K562 (cell line): ENCODE measurements around the gene MFSD11. TPM values are rescaled to one million over a fixed set of nuclear protein-coding genes. Genes with fewer than 3 reads are reported as not detected.

Experiments used
- HMGXB4 ChIP-seq: sonication (generic); formaldehyde crosslinking; IDR thresholded peaks from 2 replicates; pipeline ENCODE4 v1.8.1; 2023; ENCODE audit warnings: mild to moderate bottlenecking, missing genetic modification reagents
- IRF1 ChIP-seq: sonication (generic); formaldehyde crosslinking; IDR thresholded peaks from 2 replicates; pipeline ENCODE4 v1.8.0; 2022; ENCODE audit warnings: missing genetic modification reagents, mild to moderate bottlenecking, borderline replicate concordance
- KHSRP ChIP-seq: fragments of 450-650 bp; IDR thresholded peaks from 2 replicates; pipeline ENCODE4 v1.6.1; 2017
- MBD1 ChIP-seq: fragments of 250-450 bp; sonication (Bioruptor Pico); IDR thresholded peaks from 2 replicates; pipeline ENCODE4 v1.8.0; 2022; ENCODE audit warnings: inconsistent platforms
- NELFE ChIP-seq: IDR thresholded peaks from 2 replicates; pipeline ENCODE4 v1.6.1; 2011; ENCODE audit warnings: mild to moderate bottlenecking; ENCODE audit not compliant: insufficient read depth, insufficient read length
- NFIX ChIP-seq: fragments of 250-450 bp; sonication (Bioruptor Pico); IDR thresholded peaks from 2 replicates; pipeline ENCODE4 v1.4.0; 2020; ENCODE audit warnings: low read depth, mild to moderate bottlenecking, moderate library complexity
- PHTF2 ChIP-seq: fragments of 250-450 bp; sonication (Bioruptor Pico); IDR thresholded peaks from 2 replicates; pipeline ENCODE4 v1.5.0; 2021; ENCODE audit warnings: mild to moderate bottlenecking
- RBM14 ChIP-seq: fragments of 200-400 bp; formaldehyde crosslinking; IDR thresholded peaks from 2 replicates; pipeline ENCODE4 v1.6.1; 2018; ENCODE audit warnings: low read depth, mild to moderate bottlenecking, low read length, moderate library complexity, borderline replicate concordance; ENCODE audit not compliant: insufficient read depth
- REST ChIP-seq, 2 experiments: fragments of 450-650 bp; formaldehyde crosslinking in 1 of 2; IDR thresholded peaks; 2 replicates each; pipeline versions ENCODE4 v1.4.0 to v1.6.1; 2014 to 2020; ENCODE audit warnings: mild to moderate bottlenecking in 2 of 2, borderline replicate concordance in 1 of 2, low read depth in 1 of 2
- SMARCC2 ChIP-seq: fragments of 450-650 bp; IDR thresholded peaks from 2 replicates; pipeline ENCODE4 v1.6.1; 2017; ENCODE audit warnings: antibody characterized with exemption, moderate library complexity, mild to moderate bottlenecking, low read depth
- XRCC3 ChIP-seq: fragments of 450-650 bp; IDR thresholded peaks from 2 replicates; pipeline ENCODE4 v1.6.1; 2017; ENCODE audit warnings: mild to moderate bottlenecking, moderate library complexity
- ZKSCAN1 ChIP-seq: fragments of 150-350 bp; IDR thresholded peaks from 2 replicates; pipeline ENCODE4 v1.6.1; 2016; ENCODE audit warnings: low read depth, low read length
- ZNF23 ChIP-seq: fragments of 250-450 bp; sonication (Bioruptor Pico); IDR thresholded peaks from 2 replicates; pipeline ENCODE4 v1.4.0; 2020; ENCODE audit warnings: mild to moderate bottlenecking
- polyA plus RNA-seq, 8 experiments: library from polyadenylated mRNA; depleted of rRNA in 4 of 8; stranded (reverse) in 5 of 8; unstranded in 3 of 8; fragments of >200 nt; fragmentation: Nextera tagmentation in 2 of 8; fragmentation: Illumina TruSeq in 1 of 8; extraction: Ambion mirVana in 2 of 8; extraction: Trizol in 1 of 8; gene quantifications; 2 replicates each; pipeline versions ENCODE4 v1.2.1 to v1.2.3, GENCODE V29; 2011 to 2014; ENCODE audit warnings: inconsistent platforms in 1 of 8, missing spikeins in 1 of 8
- total RNA-seq, 7 experiments: library from RNA; depleted of rRNA in 6 of 7; stranded (reverse); fragments of >200 nt in 6 of 7; fragmentation: Illumina TruSeq in 2 of 7; extraction: Trizol in 2 of 7; gene quantifications; 2 replicates each; pipeline versions ENCODE4 v1.2.1 to v1.2.3, GENCODE V29; 2011 to 2021; ENCODE audit warnings: low replicate concordance in 1 of 7

Gene MFSD11
- total and polyA plus RNA-seq, 9 of the 15 experiments (the other 6 are each of a cell fraction or from before 2014, with no cell fraction given), result 14.4 to 24.5 (median 19.9) TPM

- TF ChIP-seq XRCC3, result no peak
- TF ChIP-seq IRF1 (CRISPR knock-in tag), result no peak
- no peak for TF ChIP-seq MBD1 (CRISPR knock-in tag)
- TF ChIP-seq PHTF2 (CRISPR knock-in tag), result no peak
- no peak; the same call in 1 of the 2 replicates for TF ChIP-seq SMARCC2
- no peak for TF ChIP-seq HMGXB4 (CRISPR knock-in tag)
- no peak for TF ChIP-seq ZNF23
- no peak for TF ChIP-seq RBM14
- no peak for TF ChIP-seq REST (IDR thresholded peaks at IDR 0.05; ENCODE audit: borderline replicate concordance)
- TF ChIP-seq REST (CRISPR knock-in tag; IDR thresholded peaks at IDR 0.05; ENCODE audit: low read depth), result no peak
- TF ChIP-seq ZKSCAN1, result no peak
- TF ChIP-seq NFIX (CRISPR knock-in tag), result no peak
- no peak for TF ChIP-seq KHSRP
- TF ChIP-seq NELFE, result no peak
Measured at GRCh38 chr17:76697702-76698465, 40.0 kb upstream of the MFSD11 start (continued).
